Loucy (cell line): ENCODE results near the gene ANO8.

ENCODE experiments used
- H2AFZ ChIP-seq: fragments of 200-600 bp; sonication (generic); 2 replicates; pipeline ENCODE4 v1.6.0; 2016; ENCODE audit warnings: antibody characterized with exemption, mild to moderate bottlenecking, low read length, moderate library complexity
- H3F3A ChIP-seq: fragments of 200-600 bp; 2 replicates; pipeline ENCODE4 v1.6.0; 2016; ENCODE audit warnings: antibody characterized with exemption, low read depth, mild to moderate bottlenecking
- H3K27me3 ChIP-seq: fragments of 200-600 bp; sonication (generic); 2 replicates; pipeline ENCODE4 v1.6.1; 2014; ENCODE audit warnings: low read length, mild to moderate bottlenecking; ENCODE audit not compliant: insufficient read depth, poor library complexity, severe bottlenecking
- H3K36me3 ChIP-seq: fragments of 200-600 bp; sonication (generic); 2 replicates; pipeline ENCODE4 v1.6.1; 2016; ENCODE audit warnings: low read length; ENCODE audit not compliant: insufficient read depth
- H3K4me1 ChIP-seq: fragments of 200-600 bp; sonication (generic); 2 replicates; pipeline ENCODE4 v1.5.1; 2014; ENCODE audit warnings: low read length, mild to moderate bottlenecking; ENCODE audit not compliant: insufficient read depth, poor library complexity, severe bottlenecking
- H3K4me2 ChIP-seq: fragments of 200-600 bp; sonication (generic); 2 replicates; pipeline ENCODE4 v1.6.0; 2014; ENCODE audit warnings: antibody characterized with exemption, low read length, low read depth, mild to moderate bottlenecking; ENCODE audit not compliant: poor library complexity, severe bottlenecking
- H3K4me3 ChIP-seq: fragments of 200-600 bp; sonication (generic); 2 replicates; pipeline ENCODE4 v1.5.1; 2014; ENCODE audit warnings: low read length, mild to moderate bottlenecking, mixed read lengths; ENCODE audit not compliant: poor library complexity, severe bottlenecking
- H3K79me2 ChIP-seq: fragments of 200-600 bp; sonication (generic); 2 replicates; pipeline ENCODE4 v1.6.1; 2014; ENCODE audit warnings: low read length; ENCODE audit not compliant: insufficient read depth
- H3K9ac ChIP-seq: fragments of 200-600 bp; sonication (generic); 2 replicates; pipeline ENCODE4 v1.6.0; 2014; ENCODE audit warnings: mild to moderate bottlenecking, low read depth, low read length, moderate library complexity; ENCODE audit not compliant: poor library complexity, severe bottlenecking
- H3K9me2 ChIP-seq: fragments of 200-600 bp; sonication (generic); replicated peaks from 2 replicates; pipeline ENCODE4 v1.6.1; 2016; ENCODE audit warnings: low read depth, low read length, mixed read lengths
- H3K9me3 ChIP-seq: fragments of 200-600 bp; sonication (generic); 2 replicates; pipeline ENCODE4 v1.6.1; 2014; ENCODE audit warnings: mild to moderate bottlenecking, antibody characterized with exemption, low read length, low read depth; ENCODE audit not compliant: insufficient read depth
- H4K20me1 ChIP-seq: fragments of 200-600 bp; sonication (generic); 2 replicates; pipeline ENCODE4 v1.6.0; 2014; ENCODE audit warnings: antibody characterized with exemption, low read length, mild to moderate bottlenecking; ENCODE audit not compliant: insufficient read depth, poor library complexity, severe bottlenecking
- EZH2phosphoT487 ChIP-seq: fragments of 200-600 bp; IDR thresholded peaks from 2 replicates; pipeline ENCODE4 v1.6.1; 2018; ENCODE audit warnings: antibody characterized with exemption, mild to moderate bottlenecking, moderate library complexity, borderline replicate concordance
- TF ChIP-seq, protein P1 (sequence below): fragments of 200-600 bp; sonication (generic); conservative IDR thresholded peaks from 2 replicates; pipeline ENCODE4 v1.5.1; 2014; ENCODE audit warnings: mild to moderate bottlenecking, antibody characterized with exemption, low read length

Gene ANO8

DNA sequence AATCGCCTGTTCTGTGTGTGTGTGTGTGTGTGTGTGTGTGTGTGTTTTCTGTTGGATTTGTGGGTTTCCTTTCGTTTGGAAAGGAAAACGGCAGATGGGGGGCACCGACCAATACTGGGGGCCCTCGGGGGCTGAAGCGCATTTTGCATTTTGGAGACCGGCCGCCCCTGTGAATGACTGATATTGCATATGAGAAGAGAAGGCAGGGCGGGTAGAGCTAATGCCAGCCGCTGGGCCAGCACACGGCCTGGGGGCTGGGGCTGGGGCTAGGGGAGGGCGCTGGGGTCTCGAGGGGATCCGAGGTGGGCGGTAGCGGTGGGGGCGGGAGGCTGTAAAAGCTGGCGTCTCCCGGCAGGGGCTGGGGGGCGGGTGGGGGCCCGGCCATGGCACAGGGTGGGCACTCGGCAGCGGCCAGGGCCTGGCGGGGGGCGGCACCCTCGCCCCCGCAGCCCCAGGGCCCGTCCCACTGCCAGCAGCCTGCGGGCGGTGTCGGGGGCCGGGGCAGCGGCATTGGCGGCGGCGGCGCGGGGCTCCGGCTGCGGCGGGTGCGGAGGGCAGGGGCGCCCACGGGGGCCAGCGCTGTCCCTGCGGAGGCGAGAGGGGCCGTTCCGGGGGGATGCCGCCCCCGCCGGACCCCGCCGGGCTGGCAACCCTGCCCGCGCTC is 11.2 kb downstream of the ANO8 start:
- Histone ChIP-seq H4K20me1 (no peaks in the 10 kb centered on the region), H3K4me1 (no peaks in the 10 kb centered on the region), H2AFZ (no peak overlapping the region), H3K79me2 (no peaks in the 10 kb centered on the region), H3K9me2 (no peaks in the 10 kb centered on the region), H3K4me3 (no peak overlapping the region), H3F3A (no peaks in the 10 kb centered on the region), H3K9me3 (no peaks in the 10 kb centered on the region), H3K9ac (no peak overlapping the region), H3K27me3 (no peaks in the 10 kb centered on the region), H3K4me2 (no peak overlapping the region), H3K36me3 (peaks cover 31% of the 10 kb centered on the region; the same call in 1 of the 2 replicates)
- TF ChIP-seq, protein P1, sequence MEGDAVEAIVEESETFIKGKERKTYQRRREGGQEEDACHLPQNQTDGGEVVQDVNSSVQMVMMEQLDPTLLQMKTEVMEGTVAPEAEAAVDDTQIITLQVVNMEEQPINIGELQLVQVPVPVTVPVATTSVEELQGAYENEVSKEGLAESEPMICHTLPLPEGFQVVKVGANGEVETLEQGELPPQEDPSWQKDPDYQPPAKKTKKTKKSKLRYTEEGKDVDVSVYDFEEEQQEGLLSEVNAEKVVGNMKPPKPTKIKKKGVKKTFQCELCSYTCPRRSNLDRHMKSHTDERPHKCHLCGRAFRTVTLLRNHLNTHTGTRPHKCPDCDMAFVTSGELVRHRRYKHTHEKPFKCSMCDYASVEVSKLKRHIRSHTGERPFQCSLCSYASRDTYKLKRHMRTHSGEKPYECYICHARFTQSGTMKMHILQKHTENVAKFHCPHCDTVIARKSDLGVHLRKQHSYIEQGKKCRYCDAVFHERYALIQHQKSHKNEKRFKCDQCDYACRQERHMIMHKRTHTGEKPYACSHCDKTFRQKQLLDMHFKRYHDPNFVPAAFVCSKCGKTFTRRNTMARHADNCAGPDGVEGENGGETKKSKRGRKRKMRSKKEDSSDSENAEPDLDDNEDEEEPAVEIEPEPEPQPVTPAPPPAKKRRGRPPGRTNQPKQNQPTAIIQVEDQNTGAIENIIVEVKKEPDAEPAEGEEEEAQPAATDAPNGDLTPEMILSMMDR, result no peak
- no peak for TF ChIP-seq EZH2phosphoT487

DNA sequence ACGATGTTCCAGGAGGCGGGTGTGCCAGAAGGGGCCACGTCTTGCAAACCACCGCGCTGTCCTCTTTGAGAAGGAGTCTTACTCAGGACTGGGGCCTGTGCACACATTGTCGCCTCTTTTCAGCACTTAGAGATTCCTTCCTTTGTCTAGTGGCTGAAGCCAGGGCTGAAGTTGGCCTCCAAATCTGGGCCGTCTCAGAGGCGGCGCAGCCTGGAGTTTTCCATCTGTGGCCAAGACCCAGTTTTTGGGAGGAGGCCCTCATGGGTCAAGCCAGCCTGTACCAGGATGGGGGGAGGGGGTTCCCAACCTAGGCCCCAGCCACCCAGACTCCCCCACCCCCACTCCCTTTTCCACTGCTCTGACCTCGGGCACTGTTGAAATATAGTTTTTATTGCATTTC is 11.8 kb downstream of the ANO8 start:
- Histone ChIP-seq H3K4me1 (no peaks in the 10 kb centered on the region), H2AFZ (no peak overlapping the region), H3K9ac (no peak overlapping the region), H3K4me3 (no peak overlapping the region), H3K9me2 (no peaks in the 10 kb centered on the region), H4K20me1 (no peaks in the 10 kb centered on the region), H3K27me3 (no peaks in the 10 kb centered on the region), H3K36me3 (peaks cover 31% of the 10 kb centered on the region; the same call in 1 of the 2 replicates), H3K9me3 (no peaks in the 10 kb centered on the region), H3F3A (no peaks in the 10 kb centered on the region), H3K79me2 (no peaks in the 10 kb centered on the region), H3K4me2 (no peak overlapping the region)
- TF ChIP-seq, protein P1, result no peak
- no peak for TF ChIP-seq EZH2phosphoT487

DNA sequence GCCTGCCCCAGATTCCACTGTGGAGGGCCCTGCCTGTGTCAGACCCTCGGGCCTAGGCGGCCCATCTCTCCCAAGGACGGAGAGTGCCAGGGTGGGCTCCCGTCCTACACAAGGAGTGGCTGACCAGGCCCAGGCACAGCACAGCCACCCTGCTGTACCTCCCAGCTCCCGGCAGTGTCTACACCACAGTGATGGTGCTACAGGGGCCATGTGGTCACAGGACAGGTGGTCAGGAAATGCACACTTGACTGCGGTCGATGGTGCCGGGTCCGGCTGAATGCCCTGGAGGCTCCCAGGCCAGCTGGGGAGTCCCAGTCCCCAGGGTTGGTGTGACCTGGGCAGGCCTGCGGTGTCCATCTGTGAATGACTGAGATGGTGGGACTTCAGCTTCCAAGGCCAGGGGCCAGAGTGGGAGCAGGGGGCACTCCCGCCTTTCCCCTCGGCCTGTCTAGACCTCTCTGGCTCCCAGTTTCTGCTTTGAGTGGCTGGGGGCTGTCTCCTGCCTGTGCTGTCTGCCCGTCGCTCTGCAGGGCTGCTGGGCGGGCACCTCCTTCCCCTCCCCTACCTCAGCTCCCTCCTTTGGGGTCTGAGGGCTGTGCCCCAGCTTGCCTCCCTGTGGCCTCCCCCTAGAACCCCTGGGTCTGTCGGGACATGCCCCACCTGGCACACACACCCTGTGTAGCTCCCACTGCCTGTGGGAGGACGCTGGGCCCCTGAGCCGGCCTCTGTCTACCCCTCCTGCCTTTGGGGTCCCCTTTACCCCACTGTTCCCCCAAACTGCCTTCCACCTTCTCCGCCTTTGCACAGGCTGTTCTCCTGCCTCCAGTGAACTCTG is 12.8 kb downstream of the ANO8 start:
- no peaks in the 10 kb centered on the region for H3K4me1 ChIP-seq
- H3K36me3 ChIP-seq, result peaks cover 31% of the 10 kb centered on the region; the same call in 1 of the 2 replicates
- H3K9me3 ChIP-seq, result no peaks in the 10 kb centered on the region
- no peak overlapping the region for H3K4me3 ChIP-seq
- TF ChIP-seq EZH2phosphoT487, result no peak
- TF ChIP-seq, protein P1, result no peak
- no peaks in the 10 kb centered on the region for H3F3A ChIP-seq
- no peaks in the 10 kb centered on the region for H3K27me3 ChIP-seq
- H3K9ac ChIP-seq, result no peak overlapping the region
- H3K79me2 ChIP-seq, result no peaks in the 10 kb centered on the region
- no peaks in the 10 kb centered on the region for H4K20me1 ChIP-seq
- no peak overlapping the region for H3K4me2 ChIP-seq
- H2AFZ ChIP-seq, result no peak overlapping the region
- no peaks in the 10 kb centered on the region for H3K9me2 ChIP-seq
